Right cardiac atrium (tissue), 5 donors: ENCODE results near the gene KCNIP4. TPM values are rescaled to one million over a fixed set of nuclear protein-coding genes. Genes with fewer than 3 reads are reported as not detected.
A peak's percentile ranks its signal among the peaks of the same experiment; 100 is the strongest.

ENCODE experiments used
- ATAC-seq, 2 donors: fragments of 200-7000 bp; cut with Tn5 transposase; one replicate each; pipeline versions ENCODE4 v1.8.0 to v1.9.1; 2020; ENCODE audit warnings: moderate library complexity in 2 of 2, mild to moderate bottlenecking in 1 of 2
- DNase-seq, 3 donors: peaks; one replicate each; pipeline ENCODE4 v3.0.0-alpha.2; 2020
- H3K27ac ChIP-seq: one replicate; pipeline ENCODE4 v1.5.1; 2013; ENCODE audit warnings: mild to moderate bottlenecking, low read length, control low read depth, moderate library complexity
- H3K27me3 ChIP-seq: one replicate; pipeline ENCODE4 v1.6.1; 2013; ENCODE audit not compliant: control insufficient read depth, insufficient read depth
- H3K4me1 ChIP-seq: one replicate; pipeline ENCODE4 v1.6.1; 2013; ENCODE audit warnings: low read length; ENCODE audit not compliant: control insufficient read depth, insufficient read depth
- H3K4me3 ChIP-seq: one replicate; pipeline ENCODE4 v1.5.1; 2013; ENCODE audit warnings: low read length, control low read depth
- H3K9me3 ChIP-seq: one replicate; pipeline ENCODE4 v1.6.1; 2013; ENCODE audit warnings: low read length; ENCODE audit not compliant: control insufficient read depth
- WGBS: extraction: QIAGEN DNeasy Blood & Tissue Kit; methylation state at CpG from one replicate; pipeline ENCODE4 v1.1.7; 2013; 5-methylcytosine and 5-hydroxymethylcytosine counted together
- intact Hi-C, 4 donors: fragments of 100-400 bp; cut with DNase I; formaldehyde crosslinking; loops; one replicate each; pipeline versions ENCODE4 v1.11.0 to v1.14.0; 2022 to 2023
- polyA plus RNA-seq: library from polyadenylated mRNA; stranded (reverse); fragments of 200-250 nt; gene quantifications from one replicate; pipeline ENCODE4 v1.2.3, GENCODE V29; 2013
- total RNA-seq, 4 donors: library from RNA; stranded (reverse); fragmentation: NEBNext Ultra II Directional; extraction: Animal tissue kit (Norgen Biotek cat#: 25700); gene quantifications; one replicate each; pipeline ENCODE4 v1.2.1, GENCODE V29; 2021
- donor health status: healthy with polysubstance abuse.
- donor health status: DM: no; HTN: yes; CAD: no.
- donor health status: DM: no; HTN: no; CAD: no.
- donor health status: DM: no; HTN: yes; CAD: no; lungs with severe emphysema.
- donor health status: DM: yes; HTN: yes; CAD: no.

Gene KCNIP4
- total and polyA plus RNA-seq, 5 donors, result 0.05 to 0.86 (median 0.23) TPM; not detected in 2

GRCh38 chr4:21964762-21965319 lies 16.3 kb upstream of the KCNIP4 start:
- ATAC-seq (no peak), DNase-seq (no peak)
- 58% methylated on average over 3 of the region's 3 CpGs for WGBS
- no peaks in the 10 kb centered on the region for H3K9me3 ChIP-seq
- intact Hi-C loops, result no loop called here
- H3K4me1 ChIP-seq, result no peaks in the 10 kb centered on the region
- no peaks in the 10 kb centered on the region for H3K27me3 ChIP-seq
- H3K4me3 ChIP-seq, result no peak overlapping the region
- H3K27ac ChIP-seq, result no peak overlapping the region

DNA sequence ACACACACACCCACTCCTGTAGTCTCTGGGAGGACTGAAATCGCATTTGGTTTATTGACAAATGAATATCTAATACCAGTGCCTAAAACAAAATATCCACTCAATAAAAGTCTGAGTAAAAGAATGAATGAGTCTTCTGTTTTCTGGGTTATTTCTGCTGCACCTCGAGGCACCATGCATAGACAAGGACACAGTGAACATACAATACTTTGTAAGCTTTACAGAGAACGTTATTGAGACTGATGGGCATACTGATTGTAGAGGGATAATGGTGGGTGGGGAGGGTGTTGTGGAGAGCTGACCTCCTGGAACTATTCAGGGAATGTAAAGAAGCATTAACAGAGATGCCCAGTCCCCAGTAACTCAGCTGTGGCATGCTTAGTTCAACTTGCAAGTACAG lies 14.1 kb upstream of the KCNIP4 start:
- Histone ChIP-seq H3K4me3 (no peak overlapping the region), H3K27ac (no peak overlapping the region), H3K4me1 (no peaks in the 10 kb centered on the region), H3K9me3 (no peaks in the 10 kb centered on the region), H3K27me3 (no peaks in the 10 kb centered on the region)
- WGBS, result 55% methylated on average over 3 of the region's 3 CpGs
- ATAC-seq, result no peak
- no peak for DNase-seq
- intact Hi-C loops, result no loop called here

DNA sequence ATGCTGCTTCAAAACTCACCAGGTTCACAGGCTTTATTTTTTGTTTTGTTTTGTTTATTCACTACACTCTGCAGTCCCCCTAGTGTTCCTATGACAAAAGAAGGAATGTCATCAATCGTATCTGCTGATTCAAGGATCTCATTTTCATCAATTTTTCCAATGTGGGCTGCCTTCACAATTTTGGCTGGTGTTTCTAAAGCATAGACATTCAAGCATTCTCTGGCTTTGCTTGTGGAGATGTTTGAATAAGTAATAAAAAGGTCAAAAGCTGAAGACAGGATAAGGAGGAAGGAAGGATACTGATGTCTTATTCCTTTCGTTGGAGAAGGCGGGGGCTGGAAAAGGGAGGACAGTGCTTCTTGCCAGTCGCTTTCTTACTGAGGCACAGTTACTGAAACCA lies 12.2 kb upstream of the KCNIP4 start:
- Histone ChIP-seq H3K4me1 (no peaks in the 10 kb centered on the region), H3K27me3 (no peaks in the 10 kb centered on the region), H3K9me3 (no peaks in the 10 kb centered on the region), H3K27ac (no peak overlapping the region), H3K4me3 (no peak overlapping the region)
- WGBS, result 67% methylated on average over 4 of the region's 4 CpGs
- DNase-seq (no peak), ATAC-seq (no peak)
- intact Hi-C loops, result no loop called here

- no peak for ATAC-seq
- Histone ChIP-seq H3K9me3 (no peaks in the 10 kb centered on the region), H3K27me3 (no peaks in the 10 kb centered on the region), H3K4me3 (no peak overlapping the region), H3K4me1 (no peaks in the 10 kb centered on the region), H3K27ac (no peak overlapping the region)
- intact Hi-C loops, result no loop called here
- whole genome bisulfite sequencing, result 14% methylated on average over 3 of the region's 3 CpGs
- DNase-seq, result no peak
These were observed 6.3 kb upstream of the KCNIP4 start for GRCh38 chr4:21954916-21955315.

- Histone ChIP-seq H3K27ac (no peak overlapping the region), H3K4me1 (no peaks in the 10 kb centered on the region), H3K27me3 (no peaks in the 10 kb centered on the region), H3K9me3 (no peaks in the 10 kb centered on the region), H3K4me3 (no peak overlapping the region)
- intact Hi-C loops, result no loop called here
- DNase-seq (no peak), ATAC-seq (no peak)
- WGBS, result 50% methylated on average over 4 of the region's 4 CpGs
These were observed 5.1 kb upstream of the KCNIP4 start for GRCh38 chr4:21953653-21954052.

GRCh38 chr4:21952549-21952948 lies 4.0 kb upstream of the KCNIP4 start:
- DNase-seq, result no peak
- H3K4me1 ChIP-seq, result no peaks in the 10 kb centered on the region
- H3K27me3 ChIP-seq, result peaks cover 4% of the 10 kb centered on the region
- intact Hi-C loops, result no loop called here
- no peak overlapping the region for H3K4me3 ChIP-seq
- H3K27ac ChIP-seq, result no peak overlapping the region
- H3K9me3 ChIP-seq, result no peaks in the 10 kb centered on the region
- ATAC-seq, result no peak
- WGBS, result 58% methylated on average over 3 of the region's 3 CpGs

DNA sequence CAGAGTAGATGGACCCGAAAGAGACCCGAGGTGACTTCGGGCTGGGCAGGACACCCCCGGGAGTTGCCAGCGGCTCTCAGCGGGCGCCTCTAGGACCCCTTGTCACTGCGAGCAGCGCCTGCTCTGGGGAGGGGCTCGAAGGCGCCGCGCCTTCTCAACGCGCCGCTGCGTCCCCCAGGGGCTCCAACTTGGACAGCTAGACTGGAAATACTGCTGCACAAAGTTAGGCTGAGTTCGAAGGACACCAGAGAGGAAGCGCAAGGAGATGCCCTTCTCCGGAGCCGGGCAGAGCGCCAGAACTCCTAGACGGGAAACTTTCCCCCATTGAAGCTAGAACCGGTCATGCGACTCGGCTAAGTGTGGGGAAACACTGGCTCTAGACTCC lies 493 bp upstream of the KCNIP4 start:
- peak overlapping the region; percentile 45 for H3K4me3 ChIP-seq

DNA sequence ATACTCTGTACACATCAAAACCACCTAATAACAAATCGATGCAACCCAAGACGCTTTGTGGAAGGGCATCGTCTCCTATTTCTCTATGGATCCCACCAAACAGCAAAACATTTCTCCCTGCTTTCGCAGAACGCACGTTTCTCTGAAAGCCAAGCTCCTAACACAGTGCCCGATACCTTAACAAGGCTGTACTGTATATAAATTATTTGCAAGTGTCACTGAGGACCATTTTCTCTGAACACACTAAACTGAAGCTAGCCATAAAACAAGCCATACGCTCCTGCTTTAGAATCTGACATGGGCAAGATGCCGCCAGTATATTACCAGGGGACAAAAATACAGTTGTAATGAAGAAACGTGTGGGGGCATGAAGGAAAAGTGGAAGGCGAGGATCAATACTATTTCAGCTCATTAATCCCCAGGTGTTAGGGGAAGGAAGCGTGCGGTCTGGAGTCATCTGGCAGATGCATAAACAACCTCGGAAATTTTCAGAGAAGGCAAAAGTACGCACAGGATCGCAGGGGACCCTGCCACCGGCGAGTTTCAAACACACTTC lies 703 bp downstream of the KCNIP4 start:
- DNase-seq (no peak), ATAC-seq (no peak)
- peaks cover 4% of the 10 kb centered on the region for H3K27me3 ChIP-seq
- no peaks in the 10 kb centered on the region for H3K9me3 ChIP-seq
- WGBS, result 31% methylated on average over 18 of the region's 18 CpGs
- H3K4me3 ChIP-seq, result peak overlapping the region; percentile 45
- intact Hi-C loops, result no loop called here
- no peak overlapping the region for H3K27ac ChIP-seq
- no peaks in the 10 kb centered on the region for H3K4me1 ChIP-seq

More for the DNA sequence above, 493 bp upstream of the KCNIP4 start:
- Histone ChIP-seq H3K9me3 (no peaks in the 10 kb centered on the region), H3K27me3 (peaks cover 4% of the 10 kb centered on the region), H3K27ac (no peak overlapping the region), H3K4me1 (no peaks in the 10 kb centered on the region)
- ATAC-seq (no peak), DNase-seq (peak in 1 of 3 donors; percentile 41)
- intact Hi-C loops, result no loop called here
- 3% methylated on average over 26 of the region's 26 CpGs for WGBS

DNA sequence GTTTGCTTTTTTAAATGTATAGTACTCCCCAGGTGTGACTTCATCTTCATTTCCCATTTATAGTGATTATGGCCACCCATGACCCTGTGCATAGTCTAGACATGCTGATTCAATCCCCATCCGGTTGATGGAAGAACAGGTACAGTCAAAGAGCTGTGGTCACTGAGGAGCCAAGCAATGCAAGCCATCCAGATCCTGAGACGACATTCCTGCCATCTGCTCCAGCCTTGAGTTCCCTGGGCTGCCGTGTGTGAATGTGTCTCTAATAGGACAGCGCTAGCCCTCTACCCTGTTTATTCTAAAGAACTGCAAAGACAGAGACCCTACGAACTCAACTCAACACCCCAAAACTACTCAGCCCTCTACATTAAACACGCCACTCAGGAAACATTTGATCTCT lies 1.7 kb downstream of the KCNIP4 start:
- Histone ChIP-seq H3K4me1 (no peaks in the 10 kb centered on the region), H3K27ac (no peak overlapping the region), H3K4me3 (no peak overlapping the region), H3K9me3 (no peaks in the 10 kb centered on the region), H3K27me3 (peaks cover 4% of the 10 kb centered on the region)
- DNase-seq (no peak), ATAC-seq (no peak)
- 74% methylated on average over 6 of the region's 6 CpGs for WGBS
- intact Hi-C loops, result no loop called here

DNA sequence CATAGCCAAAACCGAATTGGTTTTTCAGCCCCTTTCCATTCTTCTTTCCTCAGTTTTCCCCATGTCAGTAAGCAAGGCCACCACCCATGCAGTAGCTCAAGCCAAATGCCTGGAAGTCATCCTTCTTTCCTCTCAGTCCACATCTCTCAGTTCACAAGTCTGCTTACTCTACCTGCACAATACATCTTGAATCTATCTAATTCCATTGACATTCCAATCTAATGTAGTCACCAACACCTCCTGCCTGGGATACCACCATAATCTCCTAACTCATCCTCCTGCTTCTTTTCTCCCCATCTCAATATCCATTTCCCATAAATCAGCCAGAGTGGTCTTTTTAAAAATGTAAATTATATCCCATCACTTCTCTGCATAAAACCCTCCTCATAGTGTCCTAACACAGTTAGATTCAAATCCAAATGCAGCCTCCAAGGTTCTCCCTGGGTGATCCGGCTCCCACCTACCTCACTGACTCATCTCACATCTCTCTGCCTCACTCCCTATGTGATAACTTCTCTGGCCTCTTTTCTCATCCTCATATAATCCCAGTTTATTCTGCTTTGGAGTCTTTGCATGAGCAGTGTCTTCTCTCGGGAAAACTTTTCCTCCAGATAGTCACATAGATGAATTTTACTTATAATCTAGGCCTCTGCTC lies 26.9 kb downstream of the KCNIP4 start:
- H3K4me1 ChIP-seq, result no peaks in the 10 kb centered on the region
- no peak overlapping the region for H3K4me3 ChIP-seq
- H3K27ac ChIP-seq, result no peak overlapping the region
- ATAC-seq (no peak), DNase-seq (no peak)
- no peaks in the 10 kb centered on the region for H3K27me3 ChIP-seq
- intact Hi-C loops, result no loop called here
- no peaks in the 10 kb centered on the region for H3K9me3 ChIP-seq
- WGBS, result 55% methylated on average over 3 of the region's 3 CpGs

DNA sequence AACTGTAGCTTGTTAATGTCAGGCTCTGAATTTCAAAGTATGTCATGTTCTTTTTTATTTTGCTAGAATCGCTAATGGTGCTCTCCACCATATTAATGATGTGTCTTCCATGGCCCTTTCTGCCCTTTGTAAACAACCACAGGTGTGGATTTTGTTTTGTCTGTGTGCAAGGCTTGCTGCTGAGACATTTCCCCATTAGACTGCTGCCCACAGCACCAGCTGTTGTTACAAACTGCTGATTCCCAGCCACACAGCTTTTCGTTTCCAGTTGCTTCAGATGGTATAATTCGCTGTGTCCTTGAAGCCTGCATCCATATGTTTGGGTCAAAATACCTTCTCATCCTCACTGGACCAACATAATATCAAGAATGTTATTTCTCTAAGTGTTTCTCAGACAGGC lies 32.8 kb downstream of the KCNIP4 start:
- 78% methylated on average over 3 of the region's 3 CpGs for WGBS
- intact Hi-C loops, result no loop called here
- Histone ChIP-seq H3K27me3 (no peaks in the 10 kb centered on the region), H3K27ac (no peak overlapping the region), H3K4me3 (no peak overlapping the region), H3K4me1 (no peaks in the 10 kb centered on the region), H3K9me3 (no peaks in the 10 kb centered on the region)
- DNase-seq (no peak), ATAC-seq (no peak)
